ENCODE results near the gene ADM5. TPM values are rescaled to one million over a fixed set of nuclear protein-coding genes. Genes with fewer than 3 reads are reported as not detected.

ADM5 gene
- total RNA-seq, 2 experiments from 2014 or later, result 5.2 to 6.2 TPM

DNA sequence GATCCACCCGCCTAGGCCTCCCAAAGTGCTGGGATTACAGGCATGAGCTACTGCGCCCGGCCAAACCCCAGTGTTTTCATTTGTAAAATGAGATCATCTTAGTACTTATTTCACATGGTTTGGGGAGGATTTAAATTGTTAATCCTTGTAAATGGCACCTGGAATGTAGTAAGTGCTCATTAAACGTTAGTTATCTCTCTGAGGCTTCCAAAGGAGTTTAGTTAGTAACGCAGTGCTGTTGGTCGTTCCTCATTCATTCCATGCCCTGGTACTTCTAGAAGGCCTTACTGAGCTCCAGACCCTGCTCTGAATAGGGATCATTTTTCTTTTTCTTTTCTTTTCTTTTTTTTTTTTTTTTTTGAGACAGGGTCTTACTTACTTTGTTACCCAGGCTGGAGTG is 6.7 kb downstream of the ADM5 start:
- POLR2A ChIA-PET, result interaction anchor here (1.1 kb wide), 1 partner anchor 8 kb away, joined by 3 read pairs; no protein-coding TSS in a partner anchor
- CTCF ChIA-PET, result interaction anchor here (1.2 kb wide), 1 partner anchor 15 kb away, joined by 6 read pairs; no protein-coding TSS in a partner anchor
- Mint-ChIP-seq H3K9me3 (no peaks in the 10 kb centered on the region), H3K36me3 (ENCODE audit: low read depth) (no peaks in the 10 kb centered on the region), H3K27ac (no peak overlapping the region), H3K4me1 (ENCODE audit: low read depth) (peaks cover 6% of the 10 kb centered on the region), H3K4me3 (no peak overlapping the region), H3K27me3 (peaks cover 6% of the 10 kb centered on the region)
- intact Hi-C loops (cut with micrococcal nuclease), result no loop called here
- TF ChIP-seq, protein P1, sequence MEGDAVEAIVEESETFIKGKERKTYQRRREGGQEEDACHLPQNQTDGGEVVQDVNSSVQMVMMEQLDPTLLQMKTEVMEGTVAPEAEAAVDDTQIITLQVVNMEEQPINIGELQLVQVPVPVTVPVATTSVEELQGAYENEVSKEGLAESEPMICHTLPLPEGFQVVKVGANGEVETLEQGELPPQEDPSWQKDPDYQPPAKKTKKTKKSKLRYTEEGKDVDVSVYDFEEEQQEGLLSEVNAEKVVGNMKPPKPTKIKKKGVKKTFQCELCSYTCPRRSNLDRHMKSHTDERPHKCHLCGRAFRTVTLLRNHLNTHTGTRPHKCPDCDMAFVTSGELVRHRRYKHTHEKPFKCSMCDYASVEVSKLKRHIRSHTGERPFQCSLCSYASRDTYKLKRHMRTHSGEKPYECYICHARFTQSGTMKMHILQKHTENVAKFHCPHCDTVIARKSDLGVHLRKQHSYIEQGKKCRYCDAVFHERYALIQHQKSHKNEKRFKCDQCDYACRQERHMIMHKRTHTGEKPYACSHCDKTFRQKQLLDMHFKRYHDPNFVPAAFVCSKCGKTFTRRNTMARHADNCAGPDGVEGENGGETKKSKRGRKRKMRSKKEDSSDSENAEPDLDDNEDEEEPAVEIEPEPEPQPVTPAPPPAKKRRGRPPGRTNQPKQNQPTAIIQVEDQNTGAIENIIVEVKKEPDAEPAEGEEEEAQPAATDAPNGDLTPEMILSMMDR (IDR thresholded peaks at IDR 0.05), result no peak
- DNase-seq (no peak), ATAC-seq (no peak)

DNA sequence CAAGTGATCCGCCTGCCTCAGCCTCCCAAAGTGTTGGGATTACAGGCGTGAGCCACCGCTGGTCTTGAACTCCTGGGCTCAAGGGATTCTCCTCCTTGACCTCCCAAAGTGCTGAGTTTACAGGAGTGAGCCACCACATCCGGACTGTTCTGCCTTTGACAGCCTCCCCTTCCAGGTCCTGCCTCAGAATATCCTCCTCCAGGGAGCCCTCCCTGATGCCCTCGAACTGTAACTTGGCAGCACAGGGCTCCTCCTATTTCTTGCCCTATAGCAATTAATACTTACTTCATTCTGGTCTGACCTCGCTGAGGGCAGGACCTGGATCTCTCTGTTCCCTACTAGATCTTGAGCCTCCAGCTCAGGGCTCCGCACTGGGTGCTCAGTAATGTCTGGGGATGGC is 7.5 kb downstream of the ADM5 start:
- H3K36me3 Mint-ChIP-seq (ENCODE audit: low read depth), result no peaks in the 10 kb centered on the region
- ATAC-seq (no peak), DNase-seq (no peak)
- H3K9me3 Mint-ChIP-seq, result no peaks in the 10 kb centered on the region
- no peaks in the 10 kb centered on the region for H3K4me1 Mint-ChIP-seq (ENCODE audit: low read depth)
- ChIA-PET CTCF (interaction anchor here (1.2 kb wide), 1 partner anchor 16 kb away, joined by 6 read pairs; no protein-coding TSS in a partner anchor), POLR2A (interaction anchor here (1.1 kb wide), 1 partner anchor 9 kb away, joined by 3 read pairs; no protein-coding TSS in a partner anchor)
- peaks cover 6% of the 10 kb centered on the region for H3K27me3 Mint-ChIP-seq
- intact Hi-C loops (cut with micrococcal nuclease), result no loop called here
- TF ChIP-seq, protein P1 (IDR thresholded peaks at IDR 0.05), result no peak
- H3K27ac Mint-ChIP-seq, result no peak overlapping the region
- H3K4me3 Mint-ChIP-seq, result no peak overlapping the region

DNA sequence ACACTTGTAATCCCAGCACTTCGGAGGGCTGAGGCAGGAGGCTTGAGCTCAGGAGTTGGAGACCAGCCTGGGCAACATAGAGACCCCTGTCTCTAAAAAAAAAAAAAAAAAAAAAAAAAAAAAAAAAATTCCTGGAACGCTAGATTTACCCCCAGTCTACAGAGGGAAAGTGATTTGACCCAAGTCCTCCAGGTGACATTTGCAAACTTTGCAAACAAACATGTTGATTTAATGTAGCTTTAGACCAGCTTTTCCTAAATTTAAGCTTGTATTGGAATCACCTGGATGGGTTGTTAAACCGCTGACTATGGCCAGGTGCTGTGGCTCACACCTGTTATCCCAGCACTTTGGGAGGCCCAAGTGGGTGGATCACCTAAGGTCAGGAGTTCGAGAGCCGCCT is 10.0 kb downstream of the ADM5 start:
- TF ChIP-seq, protein P1 (IDR thresholded peaks at IDR 0.05), result no peak
- CTCF ChIA-PET, result interaction anchor here (1.6 to 3.3 kb wide), 4 partner anchors 10 to 27 kb away, joined by 4 to 11 read pairs (median 5); partner anchors contain the start of gene ADM5
- intact Hi-C loops (cut with micrococcal nuclease), result no loop called here
- Mint-ChIP-seq H3K4me1 (ENCODE audit: low read depth) (no peaks in the 10 kb centered on the region), H3K9me3 (no peaks in the 10 kb centered on the region), H3K27ac (no peak overlapping the region), H3K27me3 (no peaks in the 10 kb centered on the region), H3K4me3 (no peak overlapping the region), H3K36me3 (ENCODE audit: low read depth) (no peaks in the 10 kb centered on the region)
- POLR2A ChIA-PET, result interaction anchor here (1.6 kb wide), 1 partner anchor 15 kb away, joined by 6 read pairs; no protein-coding TSS in a partner anchor
- ATAC-seq, result no peak
- no peak for DNase-seq

DNA sequence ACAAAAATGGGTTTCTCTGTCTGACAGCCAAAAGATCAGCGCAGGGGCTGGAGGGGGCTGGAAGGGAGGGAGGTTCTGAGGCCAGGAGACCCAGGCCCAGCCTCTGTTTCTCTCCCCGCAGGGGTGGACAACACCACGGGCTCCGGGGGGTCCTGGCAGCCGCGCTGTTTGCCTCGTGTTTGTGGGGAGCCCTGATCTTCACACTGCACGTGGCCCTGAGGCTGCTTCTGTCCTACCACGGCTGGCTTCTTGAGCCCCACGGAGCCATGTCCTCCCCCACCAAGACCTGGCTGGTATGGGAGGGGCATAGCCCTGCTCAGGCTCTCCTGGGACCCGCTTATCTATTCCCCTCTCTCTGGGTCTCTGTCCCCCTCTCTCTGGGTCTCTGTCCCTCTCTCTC is 11.2 kb downstream of the ADM5 start:
- no peak overlapping the region for H3K4me3 Mint-ChIP-seq
- POLR2A ChIA-PET, result interaction anchor here (1.6 kb wide), 1 partner anchor 16 kb away, joined by 6 read pairs; no protein-coding TSS in a partner anchor
- H3K27me3 Mint-ChIP-seq, result no peaks in the 10 kb centered on the region
- no peaks in the 10 kb centered on the region for H3K36me3 Mint-ChIP-seq (ENCODE audit: low read depth)
- DNase-seq (no peak), ATAC-seq (no peak)
- TF ChIP-seq, protein P1 (IDR thresholded peaks at IDR 0.05), result no peak
- CTCF ChIA-PET, result interaction anchor here (0.7 to 3.3 kb wide), 2 partner anchors 17 to 22 kb away, joined by 3 to 11 read pairs; no protein-coding TSS in a partner anchor
- H3K9me3 Mint-ChIP-seq, result no peaks in the 10 kb centered on the region
- no peaks in the 10 kb centered on the region for H3K4me1 Mint-ChIP-seq (ENCODE audit: low read depth)
- no peak overlapping the region for H3K27ac Mint-ChIP-seq
- intact Hi-C loops (cut with micrococcal nuclease), result no loop called here

DNA sequence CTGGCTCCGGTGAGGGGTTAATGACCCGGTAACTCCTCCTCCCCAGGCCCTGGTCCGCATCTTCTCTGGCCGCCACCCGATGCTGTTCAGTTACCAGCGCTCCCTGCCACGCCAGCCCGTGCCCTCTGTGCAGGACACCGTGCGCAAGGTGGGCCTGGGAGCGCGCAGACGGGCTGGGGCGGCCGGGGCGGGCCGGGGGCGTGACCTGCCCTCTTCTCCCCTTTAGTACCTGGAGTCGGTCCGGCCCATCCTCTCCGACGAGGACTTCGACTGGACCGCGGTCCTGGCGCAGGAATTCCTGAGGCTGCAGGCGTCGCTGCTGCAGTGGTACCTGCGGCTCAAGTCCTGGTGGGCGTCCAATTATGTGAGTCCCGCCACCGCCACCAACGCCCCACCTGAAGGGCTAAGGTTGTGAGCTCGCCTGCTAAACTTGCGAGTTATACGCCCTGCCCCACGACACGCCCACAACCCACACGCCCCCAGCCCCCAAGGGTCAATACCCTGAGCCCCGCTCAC is 11.9 kb downstream of the ADM5 start:
- H3K4me3 Mint-ChIP-seq, result no peak overlapping the region
- H3K27ac Mint-ChIP-seq, result no peak overlapping the region
- no peaks in the 10 kb centered on the region for H3K27me3 Mint-ChIP-seq
- intact Hi-C loops (cut with micrococcal nuclease), result no loop called here
- ATAC-seq (no peak), DNase-seq (no peak)
- POLR2A ChIA-PET, result interaction anchor here (1.2 kb wide), 1 partner anchor 16 kb away, joined by 3 read pairs; no protein-coding TSS in a partner anchor
- TF ChIP-seq, protein P1 (IDR thresholded peaks at IDR 0.05), result no peak
- H3K9me3 Mint-ChIP-seq, result no peaks in the 10 kb centered on the region
- no peaks in the 10 kb centered on the region for H3K4me1 Mint-ChIP-seq (ENCODE audit: low read depth)
- CTCF ChIA-PET, result no interaction called here
- no peaks in the 10 kb centered on the region for H3K36me3 Mint-ChIP-seq (ENCODE audit: low read depth)

All from activated CD8-positive, alpha-beta T cell treated with anti-CD3 and anti-CD28 coated beads for 36 hours (primary cell).